Left ventricle myocardium inferior (tissue), 1 donor: ENCODE measurements around the gene ACSBG1. TPM values are rescaled to one million over a fixed set of nuclear protein-coding genes. Genes with fewer than 3 reads are reported as not detected.

Experiments
- DNase-seq: peaks from one replicate; pipeline ENCODE4 v3.0.0-alpha.2; 2020
- H3K27ac ChIP-seq: fragments of 200-600 bp; replicated peaks from 2 replicates; pipeline ENCODE4 v1.8.0; 2021
- H3K27me3 ChIP-seq: fragments of 200-600 bp; 2 replicates; pipeline ENCODE4 v1.8.0; 2021; ENCODE audit warnings: low read depth
- H3K36me3 ChIP-seq: fragments of 200-600 bp; 2 replicates; pipeline ENCODE4 v1.8.0; 2021
- H3K4me1 ChIP-seq: fragments of 200-600 bp; 2 replicates; pipeline ENCODE4 v1.8.0; 2021
- H3K4me3 ChIP-seq: fragments of 200-600 bp; 2 replicates; pipeline ENCODE4 v1.8.0; 2021; ENCODE audit warnings: mild to moderate bottlenecking, moderate library complexity
- H3K9me3 ChIP-seq: fragments of 200-600 bp; replicated peaks from 2 replicates; pipeline ENCODE4 v1.8.0; 2021
- CTCF ChIP-seq: fragments of 200-600 bp; IDR thresholded peaks from 2 replicates; pipeline ENCODE4 v1.8.0; 2021; ENCODE audit warnings: antibody characterized with exemption, mild to moderate bottlenecking, borderline replicate concordance
- intact Hi-C: fragments of 100-400 bp; cut with micrococcal nuclease; formaldehyde crosslinking; loops from one replicate; pipeline ENCODE4 v1.11.0; 2022
- total RNA-seq: library from RNA; stranded (reverse); fragmentation: NEBNext Ultra II Directional; extraction: Animal tissue kit (Norgen Biotek cat#: 25700); gene quantifications from one replicate; pipeline ENCODE4 v1.2.1, GENCODE V29; 2021
- donor health status: DM: no; HTN: yes; CAD: no; lungs with severe emphysema.

ACSBG1 gene
- total RNA-seq, 1 donor from 2014 or later: 0.25 TPM

- no peaks in the 10 kb centered on the region for H3K9me3 ChIP-seq
- H3K36me3 ChIP-seq: no peaks in the 10 kb centered on the region
- no peaks in the 10 kb centered on the region for H3K27me3 ChIP-seq
- intact Hi-C loops: no loop called here
- DNase-seq: peak; percentile 55
- H3K4me1 ChIP-seq: peaks cover 58% of the 10 kb centered on the region
- no peak for TF ChIP-seq CTCF
- H3K27ac ChIP-seq: peak overlapping the region; percentile 83
- H3K4me3 ChIP-seq: no peak overlapping the region
These were observed 29.7 kb downstream of the ACSBG1 start for GRCh38 chr15:78204351-78205309.

GRCh38 chr15:78203346-78204225 lies 30.8 kb downstream of the ACSBG1 start:
- Histone ChIP-seq H3K27me3 (no peaks in the 10 kb centered on the region), H3K36me3 (no peaks in the 10 kb centered on the region), H3K4me1 (peaks cover 50% of the 10 kb centered on the region), H3K4me3 (no peak overlapping the region), H3K27ac (peak overlapping the region; percentile 83), H3K9me3 (no peaks in the 10 kb centered on the region)
- TF ChIP-seq CTCF: no peak
- DNase-seq: peak; percentile 61
- intact Hi-C loops: no loop called here

GRCh38 chr15:78201281-78202190 lies 32.8 kb downstream of the ACSBG1 start:
- Histone ChIP-seq H3K27ac (no peak overlapping the region), H3K4me1 (peaks cover 40% of the 10 kb centered on the region), H3K36me3 (no peaks in the 10 kb centered on the region), H3K27me3 (no peaks in the 10 kb centered on the region), H3K4me3 (no peak overlapping the region), H3K9me3 (no peaks in the 10 kb centered on the region)
- no peak for TF ChIP-seq CTCF
- DNase-seq: no peak
- intact Hi-C loops: no loop called here

GRCh38 chr15:78200276-78200930 lies 34.0 kb downstream of the ACSBG1 start:
- Histone ChIP-seq H3K9me3 (no peaks in the 10 kb centered on the region), H3K4me3 (no peak overlapping the region), H3K4me1 (peaks cover 29% of the 10 kb centered on the region), H3K27me3 (no peaks in the 10 kb centered on the region), H3K36me3 (no peaks in the 10 kb centered on the region), H3K27ac (no peak overlapping the region)
- no peak for DNase-seq
- TF ChIP-seq CTCF: no peak
- intact Hi-C loops: no loop called here
